Fibroblast of skin of abdomen (primary cell): Measurements from ENCODE around the gene RPS6KL1. TPM values are rescaled to one million over a fixed set of nuclear protein-coding genes. Genes with fewer than 3 reads are reported as not detected.

Experiments used
- DNase-seq: peaks from one replicate; pipeline ENCODE4 v3.0.0-alpha.2; 2013
- polyA plus RNA-seq, 2 experiments: library from polyadenylated mRNA; unstranded; fragments of 120-200 nt; gene quantifications; one replicate each; pipeline ENCODE4 v1.2.1, GENCODE V29; 2013; ENCODE audit not compliant: insufficient read length in 2 of 2

The RPS6KL1 gene, protein sequence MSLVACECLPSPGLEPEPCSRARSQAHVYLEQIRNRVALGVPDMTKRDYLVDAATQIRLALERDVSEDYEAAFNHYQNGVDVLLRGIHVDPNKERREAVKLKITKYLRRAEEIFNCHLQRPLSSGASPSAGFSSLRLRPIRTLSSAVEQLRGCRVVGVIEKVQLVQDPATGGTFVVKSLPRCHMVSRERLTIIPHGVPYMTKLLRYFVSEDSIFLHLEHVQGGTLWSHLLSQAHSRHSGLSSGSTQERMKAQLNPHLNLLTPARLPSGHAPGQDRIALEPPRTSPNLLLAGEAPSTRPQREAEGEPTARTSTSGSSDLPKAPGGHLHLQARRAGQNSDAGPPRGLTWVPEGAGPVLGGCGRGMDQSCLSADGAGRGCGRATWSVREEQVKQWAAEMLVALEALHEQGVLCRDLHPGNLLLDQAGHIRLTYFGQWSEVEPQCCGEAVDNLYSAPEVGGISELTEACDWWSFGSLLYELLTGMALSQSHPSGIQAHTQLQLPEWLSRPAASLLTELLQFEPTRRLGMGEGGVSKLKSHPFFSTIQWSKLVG
- 0.21 TPM for polyA plus RNA-seq (2013, experiment 1 of 2; ENCODE audit: insufficient read length)
- polyA plus RNA-seq (2013, experiment 2 of 2; ENCODE audit: insufficient read length), result 0.25 TPM

DNA sequence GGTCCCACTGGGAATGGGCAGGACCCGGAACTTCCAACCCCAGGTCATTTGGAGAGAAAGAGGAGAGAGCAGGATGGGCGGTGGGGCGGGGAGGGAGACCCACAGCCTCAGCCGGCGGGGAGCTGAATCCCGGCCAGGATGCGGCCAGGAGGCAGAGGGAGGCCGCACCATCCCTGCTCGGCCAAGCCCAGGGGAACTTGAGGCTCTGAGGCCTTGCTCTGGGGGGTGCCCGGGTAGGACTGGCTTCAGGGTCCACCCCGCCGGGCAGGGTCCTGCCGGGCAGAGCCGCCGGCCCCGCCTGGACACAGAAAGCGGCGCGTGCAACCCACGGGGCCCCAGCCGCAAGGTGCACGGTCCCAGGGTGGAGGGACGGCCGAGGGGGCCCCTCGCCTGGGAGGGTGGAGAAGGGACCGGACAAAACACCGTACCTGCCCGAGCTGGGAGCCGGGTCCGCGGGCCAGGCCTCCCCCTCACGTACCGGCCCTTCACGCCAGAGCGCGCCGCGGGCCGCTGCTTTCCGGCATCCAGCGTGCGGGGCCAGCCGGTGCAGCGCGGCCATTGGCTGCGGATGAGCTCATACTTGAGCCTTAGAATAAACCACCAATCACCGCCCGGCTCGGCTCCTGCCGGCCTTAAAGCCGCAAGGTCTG is at the start of gene RPS6KL1:
TSS of gene RPS6KL1 (minus strand) at position 509 of the 650 bp plus-strand sequence. CDS start 1,719 bp downstream, outside the sequence.
- DNase-seq, result peak; percentile 60

DNA sequence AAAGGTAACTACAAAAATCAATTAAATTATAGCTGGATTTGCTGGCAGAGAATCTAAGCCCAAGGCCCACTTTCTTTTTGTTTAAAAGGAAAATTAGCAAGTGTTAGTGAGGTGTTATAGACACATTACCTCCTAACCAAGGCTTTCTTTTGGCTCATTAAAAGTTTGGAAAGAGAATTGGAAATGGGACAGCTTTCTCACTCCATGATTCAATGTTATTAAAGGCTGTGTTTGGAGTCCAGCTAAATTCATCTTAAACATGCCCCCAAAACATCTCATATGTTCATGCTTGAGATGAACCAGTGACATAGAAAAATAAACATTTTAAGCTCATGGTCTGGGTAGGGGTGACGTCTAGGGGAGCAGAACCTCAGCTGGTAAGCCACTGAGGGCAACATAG is 45.8 kb upstream of the RPS6KL1 start:
- DNase-seq, result no peak

DNA sequence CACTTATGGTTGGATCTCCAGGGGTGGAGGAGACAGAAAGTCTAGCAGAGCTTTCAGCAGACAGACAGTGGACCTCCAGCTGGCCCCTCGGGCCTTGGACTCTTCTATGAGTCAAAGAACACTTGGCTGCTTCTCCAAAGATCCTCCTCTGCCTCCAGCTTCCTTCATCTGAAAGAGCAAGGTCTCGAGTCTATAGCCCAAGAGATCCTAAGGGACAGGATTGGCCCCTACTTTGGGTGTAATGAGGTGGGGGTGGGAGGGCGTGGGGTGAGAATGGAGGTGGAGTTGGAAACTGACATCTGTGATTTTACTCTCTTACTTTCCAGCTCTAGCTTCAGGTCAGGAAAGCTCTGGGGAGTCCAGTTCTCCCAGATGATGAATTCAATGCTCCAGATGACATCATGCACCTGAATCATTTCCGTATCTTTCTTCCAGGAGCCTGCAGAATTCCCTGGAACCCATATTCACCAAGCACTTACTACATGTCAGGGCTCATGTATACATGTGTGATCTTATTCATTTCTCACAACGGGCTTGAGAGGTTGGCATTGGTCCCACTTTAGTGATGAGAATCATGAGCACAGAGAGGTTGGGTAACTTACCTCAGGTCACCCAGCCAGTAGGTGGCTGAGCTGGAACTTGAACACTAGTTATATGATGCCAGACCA is 42.6 kb upstream of the RPS6KL1 start:
- peak; percentile 52 for DNase-seq

DNA sequence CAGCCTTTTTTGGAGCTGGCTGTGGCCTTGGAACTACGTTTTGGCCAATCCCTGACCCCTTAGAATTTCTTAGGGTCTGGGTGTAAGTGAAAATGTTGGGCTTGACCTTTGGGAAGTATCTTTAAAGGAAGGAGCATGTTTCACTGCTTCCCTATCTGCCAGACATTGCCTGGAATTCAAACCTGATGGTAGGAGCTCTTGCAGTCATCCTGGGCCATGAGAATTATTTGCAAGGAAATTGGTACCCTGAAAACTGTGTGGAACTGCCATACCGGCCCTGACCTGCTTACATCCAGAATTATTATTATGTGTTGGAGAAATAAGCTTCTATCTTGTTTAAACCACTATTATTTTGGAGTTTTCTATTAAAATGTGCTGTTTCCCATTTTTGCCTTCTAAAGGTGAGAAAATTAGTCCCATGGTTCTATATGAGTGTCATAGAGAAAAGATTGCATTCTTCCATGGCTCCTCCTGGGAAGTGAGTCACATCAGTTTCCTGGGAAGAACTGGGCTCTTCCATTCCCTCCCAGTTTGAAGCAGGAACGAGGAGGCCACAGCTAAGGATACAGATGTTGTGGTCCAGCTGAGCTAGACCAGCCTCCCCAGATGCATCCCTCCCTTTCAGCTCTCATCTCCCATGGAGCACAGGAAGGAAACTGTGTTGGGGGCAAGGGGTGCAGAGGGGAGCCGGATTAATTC is 41.9 kb upstream of the RPS6KL1 start:
- DNase-seq, result peak; percentile 42

DNA sequence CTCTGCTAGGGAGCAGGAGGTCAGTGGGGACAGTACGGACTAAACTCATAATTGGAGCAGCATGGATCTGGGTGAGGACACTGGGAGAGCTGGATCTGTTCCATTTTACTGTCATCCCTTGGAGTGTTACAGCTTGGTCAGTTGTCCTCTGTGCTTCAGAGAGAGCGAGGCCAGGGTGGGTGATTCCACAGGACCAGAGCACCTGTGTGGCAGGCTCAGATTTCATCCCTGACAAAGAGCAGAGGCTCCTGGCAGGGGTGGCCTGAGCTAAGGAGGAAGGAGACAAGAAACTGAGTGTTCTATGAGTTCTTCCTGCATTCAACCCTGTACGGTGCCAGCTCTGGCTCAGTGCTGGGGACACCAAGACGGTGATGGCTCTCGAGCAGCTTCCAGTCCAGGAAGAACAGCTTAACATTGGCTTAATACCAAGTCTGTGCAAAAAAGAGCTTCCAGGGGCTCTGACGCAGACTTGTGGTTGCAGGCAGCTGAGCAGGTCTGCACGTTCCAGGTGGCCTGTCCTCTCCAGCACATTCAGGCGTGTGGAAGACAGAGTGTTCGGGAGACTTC is 40.7 kb upstream of the RPS6KL1 start:
- DNase-seq, result peak; percentile 64

DNA sequence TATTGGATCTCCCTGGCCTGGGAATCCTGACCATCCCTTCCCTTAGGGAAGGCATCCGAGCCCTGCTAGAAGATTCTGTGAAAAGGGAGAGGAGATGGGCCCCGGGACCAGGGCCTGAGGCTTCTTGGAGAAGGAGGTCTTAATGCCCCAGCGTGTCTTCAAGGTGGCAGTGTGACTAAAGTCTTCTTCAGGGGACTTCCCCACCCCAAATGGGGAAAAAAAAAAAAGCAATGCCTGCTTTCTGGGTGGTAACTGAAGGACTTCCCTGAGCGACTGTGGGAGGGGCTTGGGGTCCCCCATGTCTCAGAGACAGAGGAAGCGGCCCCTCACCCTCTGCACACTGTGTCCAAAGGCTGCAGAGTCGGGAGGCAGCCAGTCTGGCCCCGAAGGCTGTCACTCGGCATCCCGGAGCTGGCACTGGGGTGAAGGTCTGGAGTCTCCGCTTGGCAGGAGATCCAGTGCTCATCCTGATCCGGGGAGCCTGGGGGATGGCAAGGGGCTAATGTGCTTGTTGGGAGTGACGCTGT is 40.2 kb upstream of the RPS6KL1 start:
- DNase-seq, result no peak

DNA sequence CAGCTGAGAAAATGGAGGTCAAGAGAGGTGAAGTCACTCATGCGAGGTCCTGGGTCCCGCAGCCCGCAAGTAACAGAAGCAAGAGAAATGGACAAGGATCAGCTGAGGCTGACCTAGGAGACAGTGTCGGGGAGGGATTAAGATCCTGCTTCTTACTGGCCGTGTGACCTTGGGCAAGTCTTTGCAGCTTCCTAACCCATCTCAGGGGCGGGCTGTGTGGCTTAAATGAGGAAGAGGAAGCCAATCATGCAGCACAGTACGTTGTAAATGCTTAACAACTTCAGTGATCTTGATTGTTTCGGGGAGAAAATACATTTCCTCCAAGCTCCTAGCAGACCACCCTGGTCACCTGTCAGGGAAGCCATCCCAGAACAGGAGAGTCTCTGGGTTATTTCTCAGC is 39.4 kb upstream of the RPS6KL1 start:
- no peak for DNase-seq

DNA sequence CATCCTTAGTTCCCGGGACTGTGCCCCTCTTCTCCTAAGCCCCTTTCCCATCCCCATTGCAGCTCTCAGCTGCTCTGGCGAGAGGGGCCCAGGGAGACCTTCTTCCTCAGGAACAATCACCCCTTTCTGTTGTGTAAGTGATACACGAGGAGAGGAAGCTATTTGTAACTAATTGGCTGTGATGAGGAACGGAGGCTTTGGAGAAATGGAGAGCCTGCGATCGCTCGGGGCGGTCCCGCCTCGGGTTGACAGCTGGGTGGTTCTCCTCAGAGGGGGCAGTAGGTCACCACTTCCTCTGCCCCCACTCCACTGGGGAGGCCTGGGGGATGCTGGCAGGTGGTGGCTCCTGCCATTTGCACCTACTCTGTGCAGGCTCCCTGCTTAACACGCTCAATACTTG is 39.0 kb upstream of the RPS6KL1 start:
- no peak for DNase-seq

DNA sequence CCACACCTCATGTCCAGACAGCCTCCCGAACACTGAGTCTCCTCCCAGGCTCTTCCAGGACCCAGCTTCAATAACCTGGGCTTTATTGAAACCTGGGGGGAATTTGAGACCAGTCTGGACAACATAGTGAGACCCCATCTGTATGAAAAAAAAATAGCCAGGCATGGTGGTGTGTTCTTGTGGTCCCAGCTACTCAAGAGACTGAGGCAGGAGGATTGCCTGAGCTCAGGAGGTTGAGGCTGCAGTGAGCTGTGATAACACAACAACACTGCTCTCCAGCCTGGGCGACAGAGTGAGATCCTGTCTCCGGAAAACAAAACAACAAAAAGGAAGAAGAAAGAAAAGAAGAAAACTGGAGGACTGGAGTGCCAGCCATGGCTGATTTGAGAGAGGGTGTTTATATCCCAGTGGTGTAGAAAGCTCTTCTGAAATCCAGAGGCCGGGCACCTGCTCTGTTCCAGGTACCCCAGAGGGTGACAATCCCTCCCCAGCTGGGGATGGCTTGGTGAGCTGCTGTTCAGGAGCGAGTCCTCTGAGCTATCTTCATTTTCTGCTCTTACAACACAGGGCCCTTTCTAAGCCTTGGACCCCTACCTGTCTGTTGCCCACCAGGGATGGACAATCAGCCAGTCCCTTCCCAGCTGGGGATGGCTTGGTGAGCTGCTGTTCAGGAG is 38.3 kb upstream of the RPS6KL1 start:
- no peak for DNase-seq

DNA sequence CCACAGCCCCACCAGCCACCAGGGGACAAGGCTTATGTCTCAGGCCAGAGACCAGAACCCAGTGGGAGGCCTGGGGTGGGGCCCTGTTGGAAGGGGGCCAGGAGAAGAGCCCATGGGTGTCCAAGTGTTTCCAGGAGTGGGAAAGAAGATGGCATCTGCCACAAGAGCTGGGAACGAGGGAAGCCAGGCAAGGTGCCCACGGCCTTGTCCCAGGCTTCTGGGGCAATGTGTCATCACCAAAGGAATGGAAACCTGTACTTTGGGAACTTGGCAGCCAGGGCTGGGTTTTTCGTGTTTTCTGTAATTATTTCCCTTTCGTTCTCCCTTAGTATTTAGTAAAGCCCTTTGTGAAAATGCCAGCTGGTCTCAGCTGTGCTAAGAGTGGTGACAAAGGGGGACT is 37.7 kb upstream of the RPS6KL1 start:
- DNase-seq, result no peak

DNA sequence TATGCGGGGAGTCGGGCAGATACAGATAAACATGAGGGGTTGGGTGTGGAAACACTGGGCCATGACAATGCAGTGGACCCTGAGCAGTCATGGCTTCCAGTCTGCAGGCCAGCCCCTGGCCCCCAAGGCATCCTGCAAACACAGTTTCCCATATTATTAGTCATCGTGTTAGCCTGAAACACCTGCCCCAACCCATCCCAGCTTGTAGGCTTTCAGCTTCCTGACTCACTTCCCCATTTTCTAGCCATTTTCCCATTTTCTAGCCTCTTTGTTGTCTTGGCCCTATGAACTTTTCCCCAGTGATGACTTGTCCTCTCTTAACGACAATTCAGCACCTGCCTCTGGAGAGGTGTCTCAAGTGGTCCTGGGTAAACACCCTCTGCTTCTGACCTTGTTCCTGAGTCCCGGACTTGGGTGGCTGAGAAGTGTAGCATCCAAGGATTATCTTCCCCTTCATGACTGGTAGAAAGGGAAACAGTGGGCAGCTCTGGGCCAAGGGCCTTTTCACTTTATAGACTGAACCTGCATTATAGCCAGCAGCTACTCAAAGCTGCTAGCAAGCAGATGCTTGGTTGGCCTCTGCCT is 36.6 kb upstream of the RPS6KL1 start:
- no peak for DNase-seq

DNA sequence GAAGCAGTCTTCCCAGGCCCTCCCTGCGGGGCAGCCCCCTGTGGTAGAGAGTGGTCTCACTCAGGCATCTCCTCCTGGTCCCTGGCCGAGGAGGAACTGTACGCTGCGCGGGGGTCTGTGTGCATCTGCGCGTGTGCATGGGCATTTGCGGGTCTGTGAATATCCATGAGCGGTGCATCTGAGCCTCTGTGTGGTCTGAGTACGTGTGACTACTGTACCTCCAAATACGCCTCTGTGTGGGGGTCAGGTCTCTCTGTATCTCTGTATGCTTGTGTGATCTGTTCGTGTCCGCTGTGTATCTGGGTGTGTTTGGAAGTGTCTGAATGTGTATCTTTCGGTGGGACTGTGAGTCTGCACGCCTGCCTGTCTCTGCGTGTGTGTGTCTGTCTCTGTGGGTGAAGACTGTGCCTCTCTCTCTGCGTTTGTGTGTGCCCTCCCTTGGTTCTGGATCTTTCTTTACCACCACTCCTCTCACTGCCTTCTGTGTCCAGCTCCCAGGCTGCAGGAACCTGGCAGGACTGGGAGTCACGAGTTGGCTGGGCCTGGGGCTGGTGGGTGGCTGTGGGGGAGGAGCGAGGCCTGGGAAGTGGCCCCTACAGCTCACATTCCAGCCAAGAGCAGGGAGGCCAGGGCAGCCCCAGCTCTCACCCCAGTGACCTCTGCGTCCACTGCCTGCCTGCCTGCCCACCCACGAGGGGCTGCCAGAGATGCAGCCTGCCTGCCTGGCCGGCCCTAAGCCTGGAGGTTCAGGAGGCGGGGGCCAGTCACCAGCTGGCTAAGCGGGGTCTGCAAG is 33.4 kb upstream of the RPS6KL1 start:
- no peak for DNase-seq

DNA sequence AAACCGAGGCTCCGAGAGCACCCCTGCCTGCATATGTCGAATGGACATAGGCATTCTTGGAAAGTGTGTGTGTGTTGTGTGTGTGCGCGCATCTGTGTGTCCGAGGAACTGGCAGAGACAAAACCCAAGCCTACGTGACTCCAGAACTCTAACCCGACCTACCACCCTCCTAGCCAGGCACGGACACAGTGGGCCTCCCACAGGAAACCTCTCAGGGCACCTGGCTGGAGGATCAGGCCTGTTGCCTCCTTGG is 32.9 kb upstream of the RPS6KL1 start:
- no peak for DNase-seq

DNA sequence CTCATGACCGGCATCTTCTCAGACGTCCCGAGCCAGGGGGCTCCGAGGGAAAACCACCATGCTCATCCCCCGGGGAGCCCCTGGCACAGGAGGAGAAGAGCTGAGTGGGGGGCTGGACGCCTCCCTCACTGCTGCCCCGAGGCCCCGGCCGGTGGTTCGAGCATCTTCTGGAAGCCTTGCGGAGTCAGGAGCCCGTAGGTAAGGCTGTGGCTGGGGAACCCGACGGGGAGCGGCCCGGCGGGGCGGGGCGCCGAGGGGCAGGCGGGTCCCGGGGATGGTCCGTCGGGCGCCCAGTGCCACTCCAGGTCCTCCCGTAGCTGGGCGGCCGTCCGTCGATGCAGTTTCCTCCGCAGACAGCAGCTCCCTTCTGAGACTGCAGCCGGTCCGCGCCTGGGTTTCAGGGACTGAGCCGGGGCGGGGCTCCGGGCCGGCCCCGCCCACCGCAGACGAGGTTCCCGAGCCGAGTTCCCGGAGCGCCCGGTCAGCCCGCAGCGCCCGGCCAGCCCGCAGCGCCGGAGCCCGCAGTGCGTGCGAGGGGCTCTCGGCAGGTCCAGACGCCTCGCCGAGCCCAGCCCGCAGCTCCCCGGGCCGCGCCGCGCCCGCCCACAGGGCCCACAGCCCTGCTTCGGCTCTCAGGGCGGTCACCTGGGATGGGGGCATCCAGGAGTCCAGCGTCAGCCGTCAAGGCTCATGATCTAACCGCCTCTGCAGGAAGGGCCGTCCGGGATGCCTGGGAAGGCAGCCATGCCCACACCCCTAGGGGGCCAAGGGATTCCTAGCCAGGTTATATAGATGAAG is 32.4 kb upstream of the RPS6KL1 start, which contains the start of gene PGF:
TSS of gene PGF (minus strand) at position 369 of the 798 bp plus-strand sequence. CDS start at position 14, 355 bp downstream.
- DNase-seq, result peak; percentile 42

DNA sequence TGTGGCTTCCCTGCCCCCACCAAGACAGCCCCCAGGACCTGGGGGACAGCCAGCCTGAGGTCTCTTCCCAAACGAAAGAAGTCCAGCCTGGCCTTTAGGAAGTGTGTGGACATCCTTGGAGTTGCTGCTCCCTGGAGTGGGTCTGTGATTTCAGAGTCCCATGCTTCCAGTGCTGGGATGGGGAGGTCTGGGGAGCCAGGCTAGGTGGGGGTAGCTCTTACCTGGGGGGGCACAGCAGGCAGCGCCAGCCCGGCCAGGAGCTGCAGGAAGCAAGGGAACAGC is 31.8 kb upstream of the RPS6KL1 start:
- DNase-seq, result no peak

DNA sequence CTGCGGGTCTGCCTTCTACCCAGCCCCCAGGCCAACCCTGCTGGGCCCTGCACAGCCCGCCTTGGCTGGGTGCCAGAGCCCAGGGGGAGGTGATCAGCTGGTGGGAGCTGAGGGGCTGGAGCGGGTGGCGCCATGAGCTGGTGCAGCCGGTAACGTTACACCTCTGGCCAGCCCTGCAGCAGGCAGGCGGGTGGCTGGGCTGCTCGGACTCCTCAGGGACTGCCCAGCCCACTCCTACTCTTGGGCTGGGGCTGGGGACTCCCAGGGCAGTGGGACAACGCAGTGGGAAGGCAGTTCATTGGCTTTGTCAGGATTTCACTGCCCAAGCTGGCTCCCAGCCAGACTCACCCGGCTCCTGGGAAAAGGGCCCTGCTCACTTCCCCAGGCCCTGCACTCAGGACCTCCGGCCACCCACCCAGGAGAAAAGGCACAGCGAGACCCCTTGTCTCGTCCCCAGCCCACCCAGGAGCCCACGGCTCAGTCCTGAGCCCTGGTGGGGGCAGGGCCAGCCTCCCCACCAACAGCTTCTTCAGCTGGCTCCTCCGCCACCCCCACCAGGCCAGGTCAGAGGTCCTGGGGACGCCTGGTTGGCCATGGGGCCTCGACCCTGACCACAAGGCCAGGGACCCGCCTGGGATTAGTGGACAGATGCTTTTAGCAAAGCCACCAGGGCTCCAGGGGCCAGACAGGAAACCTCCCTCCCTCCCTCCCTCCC is 31.3 kb upstream of the RPS6KL1 start:
- no peak for DNase-seq

DNA sequence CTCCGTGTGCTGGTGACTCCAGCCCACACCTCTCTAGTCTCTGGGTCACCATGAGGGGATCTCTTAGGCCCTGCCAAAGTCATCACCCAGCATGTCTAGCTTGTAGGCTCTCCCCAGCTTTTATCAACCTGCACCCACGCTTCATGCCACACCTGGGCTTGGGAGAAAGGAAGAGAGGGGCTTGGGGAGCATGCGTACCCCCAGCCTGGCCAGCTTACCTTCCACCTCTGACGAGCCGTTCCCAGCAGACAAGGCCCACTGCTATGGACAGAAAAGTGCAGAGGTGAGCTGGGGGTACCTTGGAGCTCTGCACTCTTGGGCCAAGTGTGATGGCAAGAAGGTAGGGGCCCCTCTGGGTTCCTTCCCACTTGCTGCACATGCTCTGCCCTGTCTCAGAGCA is 30.6 kb upstream of the RPS6KL1 start:
- DNase-seq, result no peak

DNA sequence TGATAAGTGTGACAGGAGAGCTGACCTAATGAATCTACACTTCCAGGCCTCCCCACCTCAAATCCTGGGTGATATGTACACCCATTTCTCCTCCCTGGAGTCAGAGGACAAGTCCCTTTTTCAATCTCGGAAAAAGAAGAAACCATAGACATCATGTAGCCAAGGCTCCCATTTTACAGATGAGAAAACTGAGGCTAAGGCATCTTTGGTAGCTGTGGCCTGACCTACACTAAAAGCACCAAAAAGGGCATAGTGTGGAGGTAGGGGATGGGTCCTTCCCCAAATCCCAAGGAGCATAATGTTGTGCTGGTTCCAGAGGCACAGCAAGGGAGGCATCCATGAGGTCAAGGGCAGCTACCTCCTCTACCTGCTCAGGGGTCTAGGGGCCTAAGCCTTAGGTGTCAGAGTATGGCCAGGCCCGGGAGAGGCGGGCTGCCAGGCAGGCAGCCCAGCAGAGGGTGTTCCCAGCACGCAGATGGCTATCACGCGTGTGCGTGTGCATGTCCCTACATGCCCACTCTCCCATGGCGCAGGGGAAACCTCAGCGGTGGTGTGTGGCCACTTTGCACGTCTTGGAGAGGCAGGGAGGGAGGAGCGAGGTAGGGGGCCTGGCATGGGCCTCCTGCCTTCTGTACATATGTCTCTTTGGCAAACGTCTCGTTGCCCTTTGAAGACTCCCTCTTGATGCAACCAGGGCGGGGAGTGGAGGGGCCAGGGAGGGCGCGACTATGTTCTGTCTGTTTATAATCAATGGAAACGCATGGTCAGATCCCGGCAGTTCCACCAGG is 29.8 kb upstream of the RPS6KL1 start:
- peak; percentile 38 for DNase-seq
